Astrocyte (in vitro differentiated cells and primary cell): Measurements from ENCODE around the gene PRKG1.

Source experiments
- CTCF ChIP-seq: IDR thresholded peaks from 2 replicates; pipeline ENCODE4 v1.5.1; 2011; ENCODE audit warnings: low read depth, mild to moderate bottlenecking, inconsistent platforms, low read length, moderate library complexity; ENCODE audit not compliant: insufficient read depth
- EZH2 ChIP-seq: IDR thresholded peaks from 2 replicates; pipeline ENCODE4 v1.6.1; 2012; ENCODE audit warnings: mild to moderate bottlenecking, low read length, inconsistent platforms; ENCODE audit not compliant: insufficient read depth

GRCh38 chr10:52100011-52100547, 1025.8 kb downstream of the PRKG1 start:
- no peak for TF ChIP-seq CTCF
- TF ChIP-seq EZH2, result no peak
